ENCODE results near the gene MYO3B. TPM values are rescaled to one million over a fixed set of nuclear protein-coding genes. Genes with fewer than 3 reads are reported as not detected.
"Not testable (repeated sequence)": the region's sequence is repeated elsewhere in the genome, so short reads cannot be mapped to it uniquely, and the experiment has no call there.

The MYO3B gene
- total RNA-seq, 1 experiment from 2014 or later: 1.8 TPM

DNA sequence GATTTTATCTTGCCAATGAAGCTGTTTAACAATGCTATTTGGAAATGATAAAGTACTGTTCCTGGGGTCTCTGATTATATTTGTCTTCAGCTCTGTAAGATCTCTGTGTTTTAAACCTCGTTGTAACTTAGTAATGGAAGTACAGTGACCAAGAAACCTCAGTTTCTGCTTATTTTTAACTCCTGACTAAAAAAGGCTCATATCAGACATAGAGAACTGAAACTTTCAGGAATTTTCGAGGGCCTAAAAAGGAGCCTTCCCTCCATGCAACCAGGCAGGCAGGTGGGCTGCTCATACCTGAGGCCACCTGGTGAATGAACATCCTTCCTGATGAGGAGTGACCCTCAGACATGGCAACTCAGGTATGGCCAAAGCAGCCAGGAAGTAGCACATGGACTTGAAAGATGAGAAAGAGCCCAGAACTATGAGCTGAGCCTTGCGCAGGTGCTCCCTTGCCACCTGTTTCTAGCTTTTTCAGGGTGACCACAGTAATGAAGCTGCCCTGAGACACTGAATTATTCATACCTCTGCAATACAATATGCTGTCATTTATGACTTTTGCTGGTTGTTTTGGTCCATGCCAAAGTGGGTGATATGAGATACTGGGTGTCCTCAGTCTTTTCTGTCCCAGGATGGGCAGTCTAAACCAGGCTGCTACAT, 23.9 kb downstream of the MYO3B start:
- DNase-seq (ENCODE audit: low read depth, low spot score): no peak
- in situ Hi-C loops (cut with HindIII; ENCODE audit: low pct_unique_long_range_greater_than_20kb, low sequenced_read_pairs): no loop called here

- in situ Hi-C loops (cut with HindIII; ENCODE audit: low pct_unique_long_range_greater_than_20kb, low sequenced_read_pairs): no loop called here
Observed at GRCh38 chr2:170202437-170202836, 24.5 kb downstream of the MYO3B start.

GRCh38 chr2:170204298-170204951, 26.5 kb downstream of the MYO3B start:
- in situ Hi-C loops (cut with HindIII; ENCODE audit: low pct_unique_long_range_greater_than_20kb, low sequenced_read_pairs): no loop called here
- DNase-seq (ENCODE audit: low read depth, low spot score): no peak

More at GRCh38 chr2:170202437-170202836, 24.5 kb downstream of the MYO3B start:
- no peak for DNase-seq (ENCODE audit: low read depth, low spot score)

DNA sequence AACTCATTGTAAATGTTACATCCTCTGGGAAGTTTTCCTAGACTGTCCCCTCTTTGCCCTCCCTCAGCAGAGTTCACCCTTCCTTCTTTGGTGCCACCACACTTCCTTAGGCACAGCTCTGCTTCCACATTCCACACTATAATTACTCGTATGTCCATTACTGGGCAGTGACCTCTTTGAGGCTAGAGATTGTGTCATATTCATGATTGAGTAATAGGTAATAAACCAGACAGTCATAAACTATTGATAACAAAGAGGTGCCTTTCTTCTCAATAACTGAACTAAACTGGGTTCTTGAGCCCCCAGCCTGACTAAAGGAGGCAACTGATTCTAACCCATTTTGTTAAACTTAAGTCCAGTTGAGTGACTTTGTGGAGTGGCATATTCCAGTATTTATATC, 28.3 kb downstream of the MYO3B start:
- in situ Hi-C loops (cut with HindIII; ENCODE audit: low pct_unique_long_range_greater_than_20kb, low sequenced_read_pairs): no loop called here
- no peak for DNase-seq (ENCODE audit: low read depth, low spot score)

- in situ Hi-C loops (cut with HindIII; ENCODE audit: low pct_unique_long_range_greater_than_20kb, low sequenced_read_pairs): no loop called here
- DNase-seq (ENCODE audit: low read depth, low spot score): no peak
Observed at GRCh38 chr2:170206805-170207407, 29.0 kb downstream of the MYO3B start.

GRCh38 chr2:170207901-170208300, 30.0 kb downstream of the MYO3B start:
- no peak for DNase-seq (ENCODE audit: low read depth, low spot score)

GRCh38 chr2:170208967-170209366, 31.0 kb downstream of the MYO3B start:
- DNase-seq (ENCODE audit: low read depth, low spot score): no peak
- in situ Hi-C loops (cut with HindIII; ENCODE audit: low pct_unique_long_range_greater_than_20kb, low sequenced_read_pairs): no loop called here

More at GRCh38 chr2:170207901-170208300, 30.0 kb downstream of the MYO3B start:
- in situ Hi-C loops (cut with HindIII; ENCODE audit: low pct_unique_long_range_greater_than_20kb, low sequenced_read_pairs): no loop called here

GRCh38 chr2:170212625-170213280, 34.8 kb downstream of the MYO3B start:
- in situ Hi-C loops (cut with HindIII; ENCODE audit: low pct_unique_long_range_greater_than_20kb, low sequenced_read_pairs): no loop called here
- no peak for DNase-seq (ENCODE audit: low read depth, low spot score)

DNA sequence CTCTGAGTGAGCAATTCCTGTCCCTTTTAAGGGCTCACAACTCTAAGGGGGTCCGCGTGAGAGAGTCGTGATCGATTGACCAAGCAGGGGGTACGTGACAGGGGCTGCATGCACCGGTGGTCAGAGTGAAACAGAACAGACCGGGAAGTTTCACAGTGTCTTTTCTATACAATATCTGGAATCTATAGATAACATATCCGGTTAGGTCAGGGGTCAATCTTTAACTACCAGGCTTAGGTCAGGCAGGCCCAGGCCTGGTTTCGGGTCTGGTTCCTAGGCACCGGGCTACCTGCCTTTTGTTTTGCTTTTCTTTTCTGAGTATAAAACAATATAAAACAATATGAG, 35.3 kb downstream of the MYO3B start:
- in situ Hi-C loops (cut with HindIII; ENCODE audit: low pct_unique_long_range_greater_than_20kb, low sequenced_read_pairs); DNase-seq (ENCODE audit: low read depth, low spot score): not testable (repeated sequence)

DNA sequence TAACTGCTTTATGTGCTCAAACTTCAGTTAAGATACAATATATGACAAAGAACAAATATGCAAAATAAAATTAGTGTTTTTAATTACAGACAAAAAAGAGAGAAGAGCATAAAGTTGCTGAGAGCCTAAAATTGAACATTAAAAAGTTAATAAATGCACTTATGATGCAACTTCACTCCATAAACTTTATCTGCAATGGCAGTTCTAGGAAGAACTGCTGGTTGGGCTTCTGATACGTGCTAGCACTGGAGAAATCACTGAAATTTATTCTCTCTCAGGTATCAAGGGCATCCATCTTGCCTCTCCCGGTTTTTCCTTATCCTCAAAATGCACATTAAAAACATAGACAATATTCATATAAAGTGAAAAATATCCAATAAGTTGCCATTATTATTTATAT, 35.7 kb downstream of the MYO3B start:
- in situ Hi-C loops (cut with HindIII; ENCODE audit: low pct_unique_long_range_greater_than_20kb, low sequenced_read_pairs): no loop called here
- no peak for DNase-seq (ENCODE audit: low read depth, low spot score)

GRCh38 chr2:170214309-170214948, 36.5 kb downstream of the MYO3B start:
- no peak for DNase-seq (ENCODE audit: low read depth, low spot score)
- in situ Hi-C loops (cut with HindIII; ENCODE audit: low pct_unique_long_range_greater_than_20kb, low sequenced_read_pairs): no loop called here

DNA sequence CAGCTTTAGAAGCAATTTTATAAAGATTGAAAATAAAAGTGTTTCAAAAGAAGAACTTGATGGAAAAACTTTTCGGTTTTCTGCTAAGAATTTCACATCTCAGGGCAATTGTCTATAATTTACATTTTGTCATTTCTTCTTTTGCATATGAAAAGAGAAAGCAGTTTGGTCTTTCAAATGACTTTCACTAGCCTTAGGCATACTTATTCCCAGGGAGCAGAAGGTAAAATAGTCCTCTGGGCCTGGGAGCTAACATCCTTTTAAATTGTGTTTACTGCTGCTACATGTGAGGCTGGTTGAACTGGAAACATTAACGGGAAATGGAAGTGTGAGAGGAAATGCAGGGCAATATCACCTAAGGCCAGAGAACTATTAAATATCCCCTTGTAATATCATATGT, 37.1 kb downstream of the MYO3B start:
- no peak for DNase-seq (ENCODE audit: low read depth, low spot score)
- in situ Hi-C loops (cut with HindIII; ENCODE audit: low pct_unique_long_range_greater_than_20kb, low sequenced_read_pairs): no loop called here

- in situ Hi-C loops (cut with HindIII; ENCODE audit: low pct_unique_long_range_greater_than_20kb, low sequenced_read_pairs): no loop called here
- DNase-seq (ENCODE audit: low read depth, low spot score): no peak
Observed at GRCh38 chr2:170216428-170216827, 38.5 kb downstream of the MYO3B start.

DNA sequence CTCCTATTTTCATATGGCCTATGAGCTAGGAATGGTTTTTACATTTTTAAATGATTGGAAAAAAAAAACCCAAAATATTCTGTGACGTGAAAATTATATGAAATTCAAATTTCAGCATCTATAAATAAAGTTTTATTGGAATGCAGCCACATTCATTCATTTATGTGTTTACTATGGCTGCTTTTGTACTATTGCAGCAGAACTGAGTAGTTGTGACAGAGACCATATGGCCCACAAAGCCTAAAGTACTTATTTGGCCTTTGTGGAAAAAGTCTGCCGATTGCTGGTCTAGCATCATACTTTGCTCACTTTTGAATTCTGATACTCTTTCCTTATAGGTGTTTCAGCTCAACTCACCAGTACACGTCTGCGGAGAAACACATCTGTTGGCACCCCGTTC, 39.0 kb downstream of the MYO3B start:
- in situ Hi-C loops (cut with HindIII; ENCODE audit: low pct_unique_long_range_greater_than_20kb, low sequenced_read_pairs): no loop called here
- DNase-seq (ENCODE audit: low read depth, low spot score): no peak

DNA sequence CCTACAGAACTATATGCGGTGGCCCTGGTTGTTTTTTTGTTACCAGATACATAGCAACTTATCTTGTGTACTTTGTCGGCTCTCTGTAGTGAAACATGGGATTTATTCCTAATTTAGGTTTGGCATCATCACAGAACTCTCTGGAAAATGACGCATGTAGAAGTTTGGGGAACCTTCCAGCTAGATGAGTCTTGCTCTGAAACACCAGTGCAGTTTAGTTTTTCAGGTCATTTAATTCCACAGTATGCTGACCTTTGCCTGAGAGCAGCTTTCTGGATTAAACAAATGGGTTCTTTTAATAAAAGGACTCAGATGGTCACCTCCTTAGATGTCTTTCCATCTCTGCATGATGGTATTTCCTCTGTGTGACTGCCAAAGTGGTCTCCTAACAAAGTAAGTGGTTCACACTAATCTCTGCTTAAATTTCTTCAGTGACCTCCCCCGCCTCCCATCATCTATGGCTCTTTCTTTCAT, 39.9 kb downstream of the MYO3B start:
- in situ Hi-C loops (cut with HindIII; ENCODE audit: low pct_unique_long_range_greater_than_20kb, low sequenced_read_pairs): no loop called here

GRCh38 chr2:170218456-170218855, 40.5 kb downstream of the MYO3B start:
- no peak for DNase-seq (ENCODE audit: low read depth, low spot score)
- in situ Hi-C loops (cut with HindIII; ENCODE audit: low pct_unique_long_range_greater_than_20kb, low sequenced_read_pairs): no loop called here

More for the DNA sequence above, 39.9 kb downstream of the MYO3B start:
- peak; percentile 35 for DNase-seq (ENCODE audit: low read depth, low spot score)

- no peak for DNase-seq (ENCODE audit: low read depth, low spot score)
- in situ Hi-C loops (cut with HindIII; ENCODE audit: low pct_unique_long_range_greater_than_20kb, low sequenced_read_pairs): no loop called here
Observed at GRCh38 chr2:170218931-170219330, 41.0 kb downstream of the MYO3B start.

Data from SK-MEL-5 (cell line).